ENCODE results near the gene UHMK1. TPM values are rescaled to one million over a fixed set of nuclear protein-coding genes. Genes with fewer than 3 reads are reported as not detected.

The UHMK1 gene
- total RNA-seq, 1 donor from 2014 or later: 43.5 TPM

DNA sequence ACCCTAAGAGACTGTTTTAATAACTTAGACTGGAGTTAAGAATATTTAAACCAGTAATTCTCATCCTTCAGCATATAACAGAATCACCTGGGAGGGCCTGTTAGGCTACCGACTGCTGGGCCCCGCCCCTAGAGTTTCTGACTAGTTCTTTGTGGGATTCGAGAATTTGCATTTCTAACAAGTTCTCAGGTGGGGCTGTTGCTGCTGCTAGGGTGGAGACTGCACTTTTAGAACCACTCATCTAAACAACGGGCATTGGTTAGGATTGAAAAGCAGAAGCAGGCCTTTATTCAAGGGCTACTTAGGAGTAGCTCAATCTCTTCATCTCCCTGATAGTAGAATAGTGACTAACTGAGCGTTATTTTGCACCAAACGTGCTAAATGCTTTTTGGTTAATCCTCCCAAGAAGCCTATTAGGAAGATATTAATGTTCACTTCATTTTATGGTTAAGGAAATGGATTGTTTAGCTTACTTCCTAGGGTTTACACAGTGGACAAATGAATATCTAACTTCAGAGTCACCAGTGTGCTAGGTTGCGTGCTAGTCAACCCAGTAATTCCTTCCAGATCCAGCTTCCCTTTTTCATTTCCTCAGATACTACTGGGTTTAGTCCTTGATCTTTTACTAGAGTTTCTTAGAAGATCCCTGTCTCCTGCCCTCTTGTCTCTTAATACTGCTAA is 32.8 kb downstream of the UHMK1 start:
- peak in 1 of 2 donors; percentile 9 for DNase-seq (ENCODE audit: low read depth in 2 of 2)

DNA sequence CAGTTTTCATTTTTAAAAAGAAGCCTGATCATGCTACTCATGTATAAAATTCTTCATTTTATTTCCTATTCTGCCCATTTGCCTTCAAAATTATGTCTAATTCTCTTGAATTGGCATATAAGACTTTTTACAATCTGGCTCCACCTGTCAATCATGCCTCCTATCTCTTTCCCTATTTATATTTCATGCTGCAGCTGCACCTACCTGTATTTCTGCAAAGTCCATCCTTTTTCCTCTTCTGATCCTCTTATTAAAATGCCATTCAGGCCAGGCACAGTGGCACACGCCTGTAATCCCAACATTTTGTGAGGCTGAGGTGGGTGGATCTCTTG is 33.3 kb downstream of the UHMK1 start:
- DNase-seq (ENCODE audit: low read depth in 2 of 2): no peak

DNA sequence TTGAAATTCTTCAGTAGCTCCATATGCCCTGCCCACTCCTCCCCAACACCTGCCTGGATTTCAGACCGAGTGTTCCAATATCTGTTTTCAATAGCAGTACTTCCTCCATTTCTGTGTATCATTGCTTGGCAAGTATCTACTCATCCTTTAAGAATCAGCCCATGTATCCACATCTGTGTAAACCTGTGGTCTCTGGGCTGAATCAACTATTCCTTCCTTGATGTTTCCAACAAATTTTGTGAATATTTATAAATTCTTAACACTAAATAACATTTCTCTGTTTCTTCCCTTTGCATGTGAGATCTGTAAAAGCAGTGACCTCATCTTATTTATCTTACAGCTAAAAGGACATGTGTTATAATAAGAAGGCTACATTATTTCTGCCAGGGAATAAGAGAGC is 37.9 kb downstream of the UHMK1 start:
- DNase-seq (ENCODE audit: low read depth in 2 of 2): no peak

DNA sequence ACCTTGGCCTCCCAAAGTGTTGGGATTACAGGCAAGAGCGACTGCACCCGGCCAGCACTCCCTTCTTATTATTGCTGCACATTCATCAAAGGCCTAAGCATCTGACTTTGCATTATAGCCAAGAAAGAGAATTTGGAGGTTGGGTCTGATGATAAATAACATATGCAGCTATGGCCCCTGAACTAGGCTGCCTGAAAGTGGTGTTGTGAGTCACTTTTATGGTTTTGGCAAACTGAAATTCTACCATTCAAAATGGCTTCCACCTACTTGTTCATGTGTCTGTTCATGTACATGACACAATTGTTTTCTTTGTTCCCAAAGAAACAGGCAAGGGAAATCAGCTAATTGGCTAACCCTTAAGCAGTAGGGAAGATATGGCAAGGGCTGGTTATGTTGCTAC is 38.9 kb downstream of the UHMK1 start:
- DNase-seq (ENCODE audit: low read depth in 2 of 2): no peak

DNA sequence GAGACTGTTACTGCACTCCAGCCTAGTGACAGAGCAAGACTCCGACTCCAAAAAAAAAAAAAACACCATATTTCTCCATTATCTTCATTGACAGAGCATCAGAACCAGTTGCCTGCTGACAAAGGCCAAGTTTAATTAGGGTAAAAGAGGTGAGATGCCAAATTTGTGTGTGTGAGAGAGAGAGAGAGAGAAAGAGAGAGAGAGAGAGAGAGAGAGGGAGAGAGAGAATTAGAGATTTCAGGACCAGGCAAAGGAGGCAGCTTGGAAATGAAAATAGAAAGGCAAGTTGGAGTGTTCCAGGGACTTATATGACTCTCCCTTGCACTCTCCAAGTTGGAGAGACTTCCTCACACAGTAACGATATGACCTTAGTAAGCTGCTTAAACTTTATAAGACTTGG is 39.6 kb downstream of the UHMK1 start:
- no peak for DNase-seq (ENCODE audit: low read depth in 2 of 2)

DNA sequence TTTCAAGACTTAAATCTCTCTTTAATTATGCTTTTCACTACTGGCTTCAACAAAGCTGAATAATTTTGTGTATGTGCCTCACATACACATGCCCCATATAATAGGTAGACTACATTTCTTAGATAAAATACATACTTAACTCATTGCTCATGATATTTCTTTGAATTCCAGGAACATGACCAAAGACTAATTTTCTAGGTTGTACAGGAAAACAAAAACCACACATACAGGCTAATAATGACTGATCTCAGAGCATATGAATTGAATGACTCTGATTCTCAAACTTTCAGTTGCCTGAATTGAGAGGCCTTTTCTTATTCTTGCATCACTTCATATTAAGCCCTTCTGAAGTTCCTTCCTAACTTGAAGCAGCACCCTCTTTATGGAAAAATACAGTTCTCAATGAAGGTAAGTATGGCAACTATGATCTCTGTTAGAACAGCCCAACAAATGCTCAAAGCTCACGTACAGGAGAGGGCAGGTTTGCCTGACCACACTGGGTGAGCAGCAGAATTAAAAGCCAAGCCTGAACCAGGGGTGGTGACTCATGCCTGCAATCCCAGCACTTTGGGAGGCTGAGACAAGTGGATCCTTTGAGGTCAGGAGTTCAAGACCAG is 41.3 kb downstream of the UHMK1 start:
- DNase-seq (ENCODE audit: low read depth in 2 of 2): peak in 1 of 2 donors; percentile 68

DNA sequence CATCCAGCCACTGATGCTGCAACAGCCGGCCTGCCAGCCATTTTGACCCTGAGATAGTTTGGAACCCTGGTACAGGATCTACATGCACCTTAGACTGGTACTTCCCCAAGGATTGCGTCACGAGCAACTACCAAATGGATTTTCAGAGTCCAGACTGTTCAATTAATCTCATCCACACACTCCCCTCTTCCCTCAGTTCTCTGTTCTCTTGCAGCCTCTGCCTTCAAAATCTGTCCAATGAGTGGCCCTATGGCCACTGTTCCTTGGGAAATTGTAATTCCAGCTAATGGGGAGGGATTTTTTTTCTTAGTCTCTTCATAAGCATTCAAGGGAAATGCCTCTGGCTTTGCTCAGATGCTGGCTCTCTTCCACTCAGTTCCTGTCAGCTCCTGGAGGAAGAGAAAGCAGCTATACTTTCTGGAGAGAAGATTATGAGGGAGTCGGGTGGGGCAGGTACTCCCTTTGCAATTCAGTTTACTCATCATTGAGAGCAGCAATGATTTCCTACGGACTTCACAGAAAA is 44.1 kb downstream of the UHMK1 start:
- DNase-seq (ENCODE audit: low read depth in 2 of 2): peak in 1 of 2 donors; percentile 85

DNA sequence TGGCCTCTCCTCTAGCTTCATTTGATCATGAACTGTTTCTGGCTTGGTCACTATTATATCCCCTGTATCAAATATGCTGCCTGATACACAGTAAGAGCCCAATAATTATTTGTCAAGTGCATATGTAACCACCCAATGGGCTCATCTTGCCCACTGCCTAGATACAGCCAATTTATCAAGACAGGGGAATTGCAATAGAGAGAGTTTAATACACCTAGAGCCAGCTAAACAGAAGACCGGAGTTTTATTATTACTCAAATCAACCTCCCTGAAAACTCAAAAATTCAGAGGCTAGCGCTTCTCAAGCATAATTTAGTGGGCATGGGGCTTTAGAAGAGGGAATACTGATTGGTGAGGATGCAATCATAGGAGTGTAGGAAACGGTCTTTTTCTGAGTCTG is 45.6 kb downstream of the UHMK1 start:
- no peak for DNase-seq (ENCODE audit: low read depth in 2 of 2)

DNA sequence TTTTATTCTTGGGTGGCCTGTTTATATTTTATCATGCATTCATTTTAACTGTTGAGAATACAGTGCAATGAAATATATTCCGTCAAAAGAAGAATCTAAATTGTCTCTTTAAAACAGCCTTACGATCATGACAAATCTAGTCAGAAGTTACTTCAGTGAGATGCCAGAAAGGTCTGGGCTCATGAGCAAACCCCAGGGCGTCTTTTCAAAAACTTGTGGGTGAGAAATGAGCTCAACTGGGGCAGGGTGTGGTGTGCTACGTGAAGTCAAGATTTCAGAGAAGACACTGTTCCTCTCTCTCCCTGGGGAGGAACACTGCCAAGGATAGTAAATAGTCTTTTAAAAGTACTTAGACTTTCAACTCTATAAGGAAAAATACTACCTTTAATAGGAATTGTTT is 50.6 kb downstream of the UHMK1 start:
- DNase-seq (ENCODE audit: low read depth in 2 of 2): no peak

DNA sequence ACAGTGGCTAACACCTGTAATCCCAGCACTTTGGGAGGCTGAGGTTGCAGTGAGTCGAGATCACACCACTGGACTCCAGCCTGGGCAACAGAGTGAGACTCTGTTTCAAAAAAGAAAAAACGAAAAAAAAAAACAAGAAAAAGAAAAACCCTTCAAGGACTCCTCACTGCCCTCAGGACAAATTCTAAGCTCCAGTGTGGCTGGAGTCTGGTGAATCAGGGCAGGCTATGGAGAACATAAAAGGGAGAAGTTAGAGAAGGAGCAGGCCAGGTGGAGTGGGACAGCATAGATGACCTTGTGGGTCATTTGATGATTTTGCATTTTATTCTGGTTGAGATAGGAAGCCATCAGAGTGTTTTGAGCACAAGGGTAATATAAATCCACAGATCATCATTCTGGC is 51.4 kb downstream of the UHMK1 start:
- DNase-seq (ENCODE audit: low read depth in 2 of 2): no peak

DNA sequence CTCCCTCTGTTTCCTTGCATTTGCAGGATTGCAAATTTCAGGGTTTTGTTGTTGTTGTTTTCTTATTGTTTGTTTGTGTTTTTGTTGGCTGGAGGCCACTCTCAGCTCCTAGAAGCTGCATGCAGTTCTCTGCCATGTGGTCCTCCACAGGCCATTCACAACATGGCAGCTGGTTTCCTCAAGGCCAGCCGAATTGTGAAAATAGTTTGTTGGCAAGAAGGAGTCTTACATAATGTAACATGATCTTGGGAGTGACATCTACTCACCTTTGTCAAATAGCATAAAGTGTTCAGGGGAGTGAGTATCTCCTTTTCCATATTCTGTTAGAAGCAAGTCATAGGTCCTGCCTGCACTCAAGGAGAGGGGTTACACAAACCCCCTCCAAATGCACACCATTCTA is 53.3 kb downstream of the UHMK1 start:
- DNase-seq (ENCODE audit: low read depth in 2 of 2): no peak

DNA sequence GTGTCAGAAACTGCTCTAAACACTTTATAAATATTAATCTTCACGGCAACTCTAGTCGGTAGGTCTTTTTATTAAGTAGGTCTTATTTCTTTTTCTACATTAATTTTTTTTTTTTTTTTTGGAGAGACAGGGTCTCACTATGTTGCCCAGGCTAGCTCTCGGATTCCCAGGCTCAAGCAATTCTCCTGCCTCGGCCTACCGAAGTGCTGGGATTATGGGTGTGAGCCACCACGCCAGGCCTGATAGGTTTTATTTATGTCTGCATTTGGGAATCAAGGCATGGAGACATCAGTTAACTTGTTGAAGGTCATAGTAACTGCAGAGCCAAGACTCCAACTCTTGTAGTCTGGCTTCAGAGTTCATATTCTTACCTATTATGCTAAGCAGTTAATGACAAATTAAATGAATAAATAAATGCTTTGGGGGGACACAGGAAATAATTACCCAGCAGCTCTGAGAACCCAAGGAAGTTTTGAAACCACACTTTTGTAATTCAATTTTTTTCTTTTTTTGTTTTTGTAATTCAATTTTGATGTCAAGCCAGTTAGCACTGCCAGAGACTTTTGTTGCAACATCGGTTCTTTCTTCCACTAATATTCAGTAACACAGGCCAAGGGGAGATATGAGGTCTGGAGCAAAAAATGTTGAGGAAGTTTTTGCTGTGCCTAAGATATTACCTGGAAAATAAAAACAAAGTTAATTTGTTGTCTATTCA is 54.5 kb downstream of the UHMK1 start:
- DNase-seq (ENCODE audit: low read depth in 2 of 2): no peak

DNA sequence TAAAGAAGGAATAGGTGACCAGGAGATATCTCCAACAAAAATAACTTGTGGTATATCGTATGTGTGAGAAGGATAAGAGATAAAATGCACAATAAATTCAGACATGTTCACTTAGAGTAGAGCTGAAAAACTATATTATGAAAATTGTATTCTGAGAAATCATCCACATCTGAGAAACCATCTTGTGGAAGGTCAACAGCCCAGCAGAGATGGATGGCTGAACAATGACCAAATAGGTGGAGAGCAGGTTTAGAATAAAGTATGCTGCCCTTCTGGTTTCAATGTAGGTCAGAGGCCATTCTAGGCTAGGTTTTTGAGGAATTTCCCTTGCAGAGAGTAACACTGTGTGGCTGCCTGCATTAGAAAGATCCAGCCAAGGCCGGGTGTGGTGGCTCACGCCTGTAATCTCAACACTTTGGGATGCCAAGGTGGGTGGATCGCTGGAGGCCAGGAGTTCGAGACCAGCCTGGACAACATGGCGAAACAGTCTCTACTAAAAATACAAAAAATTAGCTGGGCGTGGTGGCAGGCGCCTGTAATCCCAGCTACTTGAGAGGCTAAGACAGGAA is 55.1 kb downstream of the UHMK1 start:
- no peak for DNase-seq (ENCODE audit: low read depth in 2 of 2)

DNA sequence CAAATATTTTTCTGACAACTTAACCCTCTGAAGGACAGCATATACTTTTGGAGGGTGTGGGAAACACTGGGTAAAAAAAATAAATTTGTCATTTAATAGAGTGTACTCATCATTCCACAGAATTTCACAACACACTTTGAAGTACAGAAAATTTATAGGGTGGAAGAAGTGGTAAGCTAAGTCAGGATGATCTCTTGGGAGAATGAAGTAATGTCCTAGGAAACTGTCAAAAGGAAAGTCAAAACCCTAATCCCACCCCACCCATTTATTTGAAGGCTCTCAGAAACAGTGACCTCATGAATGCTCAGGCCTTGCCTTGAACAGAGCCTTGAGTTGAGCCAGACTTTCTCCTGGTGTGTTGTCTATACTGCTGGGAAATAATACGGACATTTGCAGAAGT is 56.6 kb downstream of the UHMK1 start:
- no peak for DNase-seq (ENCODE audit: low read depth in 2 of 2)

DNA sequence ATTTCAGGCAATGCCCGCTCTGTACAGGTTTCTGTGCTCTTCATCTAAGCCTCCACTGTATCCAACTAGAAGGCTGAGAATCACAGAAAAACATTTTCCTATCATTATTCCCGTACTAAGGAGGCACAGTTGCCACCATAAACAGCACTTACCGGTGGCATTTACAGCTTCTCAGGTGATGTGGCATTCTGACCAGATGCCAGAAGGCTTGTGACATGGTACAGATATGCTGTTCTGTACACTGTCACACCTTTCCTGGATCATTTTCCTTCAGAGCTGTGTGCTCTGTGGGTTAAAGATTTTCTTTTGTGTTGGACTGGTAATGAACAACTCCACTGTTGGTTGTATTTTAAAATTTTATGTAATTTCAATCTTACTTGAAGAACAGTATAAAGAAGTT is 59.9 kb downstream of the UHMK1 start:
- no peak for DNase-seq (ENCODE audit: low read depth in 2 of 2)

DNA sequence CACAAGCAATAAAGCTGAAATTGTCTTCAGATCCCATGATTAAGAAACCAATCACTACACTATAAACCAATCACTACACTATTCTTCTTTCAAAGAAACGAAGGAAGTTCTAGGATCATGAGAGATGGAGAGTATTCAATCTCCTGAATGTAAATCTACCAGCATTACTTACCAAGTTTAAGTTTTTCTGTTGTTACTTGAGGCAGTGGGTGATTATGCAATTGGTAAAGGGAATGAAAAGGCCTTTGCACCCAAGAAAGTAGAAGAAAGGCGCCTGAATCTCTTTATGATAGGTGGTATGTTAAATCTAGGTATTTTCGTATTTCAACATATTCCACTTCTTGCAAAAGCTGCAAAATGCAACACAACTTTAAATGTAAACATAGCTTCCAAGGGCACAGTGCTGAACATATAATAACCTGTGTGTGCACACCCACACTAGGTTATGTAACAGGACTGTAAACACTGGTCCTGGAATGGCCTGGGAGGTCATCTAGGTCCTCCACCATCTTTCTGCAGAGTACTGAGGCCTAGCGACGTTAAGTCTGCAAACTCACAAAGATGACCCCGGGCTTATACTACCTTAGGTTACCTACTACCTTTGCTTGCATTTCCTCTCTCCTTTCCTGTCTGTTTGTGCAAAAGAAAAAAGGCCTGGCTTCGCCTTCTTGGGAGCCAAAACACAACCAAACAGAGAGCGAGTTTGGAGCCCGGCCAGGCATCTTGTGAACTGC is 62.9 kb downstream of the UHMK1 start:
- DNase-seq (ENCODE audit: low read depth in 2 of 2): peak in 1 of 2 donors; percentile 23

DNA sequence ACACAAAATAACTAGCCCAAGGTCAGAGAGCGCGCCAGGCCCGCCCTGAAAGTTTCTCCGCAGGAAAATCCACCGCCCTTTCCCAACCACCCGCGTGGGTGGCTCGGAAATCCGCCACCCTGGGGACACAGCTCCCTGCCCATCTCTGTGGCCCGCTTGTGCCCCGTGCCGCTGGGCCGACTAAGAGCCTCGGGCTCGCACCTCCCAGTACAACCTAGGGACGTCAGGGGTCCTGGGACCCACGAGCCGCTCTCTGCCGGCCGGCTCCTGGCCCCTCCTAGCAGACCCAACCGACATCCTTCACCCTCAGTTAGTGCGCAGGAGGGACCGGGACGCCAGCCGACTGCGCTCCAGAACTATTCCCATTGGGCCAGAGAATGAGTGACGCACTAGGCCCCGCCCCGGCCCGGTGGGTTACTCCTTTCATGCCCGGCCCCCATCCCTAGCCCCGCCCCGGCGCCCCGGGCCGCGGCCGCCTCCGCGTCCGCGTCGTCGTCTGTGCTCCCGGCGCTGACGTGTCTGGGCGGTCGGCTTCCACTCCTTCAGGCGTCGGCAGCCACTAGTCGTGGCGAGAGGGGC is 63.5 kb downstream of the UHMK1 start:
- peak; percentile 82 to 98 for DNase-seq (ENCODE audit: low read depth in 2 of 2)

DNA sequence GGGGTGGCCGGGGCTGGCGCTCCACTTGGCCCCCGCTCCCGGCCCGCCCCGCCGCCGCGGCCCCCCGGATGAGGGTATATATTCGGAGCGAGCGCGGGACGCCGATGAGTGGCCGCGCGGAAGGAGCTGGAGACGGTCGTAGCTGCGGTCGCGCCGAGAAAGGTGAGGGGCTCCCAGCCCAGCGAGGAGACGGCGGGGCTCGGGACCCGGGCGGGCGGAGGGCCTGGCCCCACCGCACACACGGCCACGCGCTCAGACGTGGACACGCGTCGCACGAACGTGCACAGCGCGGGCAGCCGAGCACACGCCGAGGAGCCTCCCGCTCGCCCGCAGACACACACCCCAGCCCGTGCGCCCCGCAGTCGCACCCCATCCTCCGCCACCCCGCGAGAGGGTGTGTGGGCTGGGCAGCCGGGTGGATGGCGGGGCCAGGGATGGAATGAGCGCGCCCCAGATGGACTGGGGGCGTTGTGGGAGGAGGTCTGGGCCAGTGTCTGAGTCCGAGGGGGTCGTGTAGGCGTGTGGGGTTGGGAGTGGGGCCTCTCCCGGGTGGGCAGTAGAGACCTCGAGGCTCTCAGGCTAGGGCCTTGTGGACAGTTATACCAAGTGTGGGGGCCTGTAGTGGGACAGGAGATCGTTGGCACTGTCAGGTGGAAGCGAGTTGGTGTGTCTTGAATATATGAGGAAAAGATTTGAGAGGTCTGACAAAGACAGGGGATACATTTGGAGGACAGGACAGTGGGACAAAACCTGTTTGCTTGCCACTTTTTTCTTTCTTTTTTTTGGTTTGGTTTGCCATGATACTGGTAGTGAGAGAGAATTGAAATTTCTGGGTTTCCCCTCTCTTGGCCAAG is 64.2 kb downstream of the UHMK1 start, which contains the start of gene UAP1:
UAP1 (plus strand) TSS at position 107 of the 854 bp plus-strand sequence. CDS start 4,347 bp downstream, outside the sequence.
- peak in 1 of 2 donors; percentile 37 for DNase-seq (ENCODE audit: low read depth in 2 of 2)

DNA sequence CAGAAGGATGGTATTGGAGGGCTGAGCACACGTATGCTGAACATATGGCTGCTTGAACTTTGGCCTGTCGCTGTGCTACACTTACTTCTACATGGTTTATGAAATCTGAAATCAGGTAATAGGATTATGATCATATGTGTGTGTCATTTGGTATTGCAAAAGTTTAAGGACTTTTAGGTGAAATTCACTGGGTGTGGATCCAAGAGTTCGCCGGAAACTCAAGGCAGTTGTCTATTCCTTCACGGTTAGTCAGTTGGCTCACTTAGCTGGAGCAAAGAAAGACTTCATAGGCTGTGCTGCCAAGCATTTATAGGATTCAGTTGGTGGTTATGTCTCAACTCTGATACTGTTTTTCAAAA is 64.8 kb downstream of the UHMK1 start:
- peak in 1 of 2 donors; percentile 47 for DNase-seq (ENCODE audit: low read depth in 2 of 2)

DNA sequence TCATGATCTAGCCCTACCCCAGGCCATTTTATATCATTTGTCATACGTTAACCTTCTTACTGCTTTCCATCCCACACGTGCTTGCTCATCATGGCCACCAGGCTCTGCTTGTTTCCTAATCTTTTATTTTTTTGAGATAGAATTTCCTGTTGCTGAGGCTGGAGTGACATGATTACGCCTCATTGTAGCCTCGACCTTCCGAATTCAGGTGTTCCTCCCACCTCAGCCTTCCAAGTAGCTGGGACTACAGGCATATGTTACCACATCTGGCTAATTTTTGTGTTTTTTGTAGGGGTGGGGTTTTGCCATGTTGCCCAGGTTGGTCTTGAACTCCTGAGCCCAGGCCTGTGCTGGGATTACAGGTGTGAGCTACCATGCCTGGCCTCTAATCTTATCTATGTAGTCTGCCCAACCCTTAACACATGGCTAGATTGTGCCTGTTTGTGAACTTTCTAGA is 67.2 kb downstream of the UHMK1 start:
- peak in 1 of 2 donors; percentile 24 for DNase-seq (ENCODE audit: low read depth in 2 of 2)
